Loucy (cell line): Measurements from ENCODE around the gene HES3.

Experiments
- H2AFZ ChIP-seq: fragments of 200-600 bp; sonication (generic); 2 replicates; pipeline ENCODE4 v1.6.0; 2016; ENCODE audit warnings: antibody characterized with exemption, mild to moderate bottlenecking, low read length, moderate library complexity
- H3F3A ChIP-seq: fragments of 200-600 bp; 2 replicates; pipeline ENCODE4 v1.6.0; 2016; ENCODE audit warnings: antibody characterized with exemption, low read depth, mild to moderate bottlenecking
- H3K27me3 ChIP-seq: fragments of 200-600 bp; sonication (generic); 2 replicates; pipeline ENCODE4 v1.6.1; 2014; ENCODE audit warnings: low read length, mild to moderate bottlenecking; ENCODE audit not compliant: insufficient read depth, poor library complexity, severe bottlenecking
- H3K36me3 ChIP-seq: fragments of 200-600 bp; sonication (generic); 2 replicates; pipeline ENCODE4 v1.6.1; 2016; ENCODE audit warnings: low read length; ENCODE audit not compliant: insufficient read depth
- H3K4me1 ChIP-seq: fragments of 200-600 bp; sonication (generic); 2 replicates; pipeline ENCODE4 v1.5.1; 2014; ENCODE audit warnings: low read length, mild to moderate bottlenecking; ENCODE audit not compliant: insufficient read depth, poor library complexity, severe bottlenecking
- H3K4me2 ChIP-seq: fragments of 200-600 bp; sonication (generic); 2 replicates; pipeline ENCODE4 v1.6.0; 2014; ENCODE audit warnings: antibody characterized with exemption, low read length, low read depth, mild to moderate bottlenecking; ENCODE audit not compliant: poor library complexity, severe bottlenecking
- H3K4me3 ChIP-seq: fragments of 200-600 bp; sonication (generic); 2 replicates; pipeline ENCODE4 v1.5.1; 2014; ENCODE audit warnings: low read length, mild to moderate bottlenecking, mixed read lengths; ENCODE audit not compliant: poor library complexity, severe bottlenecking
- H3K79me2 ChIP-seq: fragments of 200-600 bp; sonication (generic); 2 replicates; pipeline ENCODE4 v1.6.1; 2014; ENCODE audit warnings: low read length; ENCODE audit not compliant: insufficient read depth
- H3K9ac ChIP-seq: fragments of 200-600 bp; sonication (generic); 2 replicates; pipeline ENCODE4 v1.6.0; 2014; ENCODE audit warnings: mild to moderate bottlenecking, low read depth, low read length, moderate library complexity; ENCODE audit not compliant: poor library complexity, severe bottlenecking
- H3K9me2 ChIP-seq: fragments of 200-600 bp; sonication (generic); replicated peaks from 2 replicates; pipeline ENCODE4 v1.6.1; 2016; ENCODE audit warnings: low read depth, low read length, mixed read lengths
- H3K9me3 ChIP-seq: fragments of 200-600 bp; sonication (generic); 2 replicates; pipeline ENCODE4 v1.6.1; 2014; ENCODE audit warnings: mild to moderate bottlenecking, antibody characterized with exemption, low read length, low read depth; ENCODE audit not compliant: insufficient read depth
- H4K20me1 ChIP-seq: fragments of 200-600 bp; sonication (generic); 2 replicates; pipeline ENCODE4 v1.6.0; 2014; ENCODE audit warnings: antibody characterized with exemption, low read length, mild to moderate bottlenecking; ENCODE audit not compliant: insufficient read depth, poor library complexity, severe bottlenecking
- EZH2phosphoT487 ChIP-seq: fragments of 200-600 bp; IDR thresholded peaks from 2 replicates; pipeline ENCODE4 v1.6.1; 2018; ENCODE audit warnings: antibody characterized with exemption, mild to moderate bottlenecking, moderate library complexity, borderline replicate concordance
- TF ChIP-seq, protein P1 (sequence below): fragments of 200-600 bp; sonication (generic); conservative IDR thresholded peaks from 2 replicates; pipeline ENCODE4 v1.5.1; 2014; ENCODE audit warnings: mild to moderate bottlenecking, antibody characterized with exemption, low read length

The HES3 gene

DNA sequence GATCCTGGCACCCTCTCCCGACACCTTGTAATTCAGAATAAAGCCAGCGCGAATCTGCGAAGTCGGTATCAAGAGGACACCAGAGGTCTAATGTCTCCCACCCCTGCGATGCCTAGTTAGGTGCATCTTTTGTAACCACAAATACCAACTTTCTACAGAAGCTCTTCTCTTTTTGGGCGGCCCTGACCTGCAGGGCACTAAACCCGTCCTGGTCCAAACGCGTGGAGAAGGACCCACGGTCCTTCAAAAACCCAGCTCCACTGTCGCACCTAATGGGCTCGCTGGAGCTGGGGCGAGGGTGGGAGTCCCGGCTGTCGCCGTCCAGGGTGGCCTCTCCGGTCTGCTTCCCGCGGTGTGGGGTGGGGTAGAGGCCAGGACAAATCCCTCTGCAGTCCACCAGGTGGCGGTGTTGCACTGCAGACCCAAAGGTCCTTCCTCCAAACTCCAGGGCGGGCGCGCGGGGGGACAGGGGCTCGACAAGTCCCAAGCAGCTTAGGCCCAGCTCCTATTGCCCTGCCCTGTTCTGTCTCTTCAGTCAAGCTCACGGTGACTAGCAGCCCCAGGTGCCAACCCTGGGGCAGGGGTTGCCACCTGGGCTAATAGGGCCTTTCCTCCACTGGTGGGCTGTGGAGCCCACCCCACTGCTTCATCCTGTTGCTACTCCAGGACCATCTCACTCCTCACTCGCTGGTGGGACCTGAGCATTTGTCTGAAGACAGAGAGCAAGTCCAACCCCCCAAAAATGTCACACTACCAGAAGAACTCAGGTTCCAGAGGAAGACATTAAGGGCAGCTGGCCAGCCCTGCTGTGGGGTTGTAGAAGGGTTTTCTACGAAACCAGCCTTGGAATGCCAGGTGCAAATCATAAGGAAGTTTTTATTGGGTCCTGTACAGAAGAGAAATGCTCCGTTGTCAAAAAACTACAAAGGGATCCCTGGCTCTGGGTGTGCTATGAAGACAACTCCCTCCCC, 2.8 kb downstream of the HES3 start:
- no peak for TF ChIP-seq EZH2phosphoT487
- TF ChIP-seq, protein P1, sequence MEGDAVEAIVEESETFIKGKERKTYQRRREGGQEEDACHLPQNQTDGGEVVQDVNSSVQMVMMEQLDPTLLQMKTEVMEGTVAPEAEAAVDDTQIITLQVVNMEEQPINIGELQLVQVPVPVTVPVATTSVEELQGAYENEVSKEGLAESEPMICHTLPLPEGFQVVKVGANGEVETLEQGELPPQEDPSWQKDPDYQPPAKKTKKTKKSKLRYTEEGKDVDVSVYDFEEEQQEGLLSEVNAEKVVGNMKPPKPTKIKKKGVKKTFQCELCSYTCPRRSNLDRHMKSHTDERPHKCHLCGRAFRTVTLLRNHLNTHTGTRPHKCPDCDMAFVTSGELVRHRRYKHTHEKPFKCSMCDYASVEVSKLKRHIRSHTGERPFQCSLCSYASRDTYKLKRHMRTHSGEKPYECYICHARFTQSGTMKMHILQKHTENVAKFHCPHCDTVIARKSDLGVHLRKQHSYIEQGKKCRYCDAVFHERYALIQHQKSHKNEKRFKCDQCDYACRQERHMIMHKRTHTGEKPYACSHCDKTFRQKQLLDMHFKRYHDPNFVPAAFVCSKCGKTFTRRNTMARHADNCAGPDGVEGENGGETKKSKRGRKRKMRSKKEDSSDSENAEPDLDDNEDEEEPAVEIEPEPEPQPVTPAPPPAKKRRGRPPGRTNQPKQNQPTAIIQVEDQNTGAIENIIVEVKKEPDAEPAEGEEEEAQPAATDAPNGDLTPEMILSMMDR = peak; percentile 87

DNA sequence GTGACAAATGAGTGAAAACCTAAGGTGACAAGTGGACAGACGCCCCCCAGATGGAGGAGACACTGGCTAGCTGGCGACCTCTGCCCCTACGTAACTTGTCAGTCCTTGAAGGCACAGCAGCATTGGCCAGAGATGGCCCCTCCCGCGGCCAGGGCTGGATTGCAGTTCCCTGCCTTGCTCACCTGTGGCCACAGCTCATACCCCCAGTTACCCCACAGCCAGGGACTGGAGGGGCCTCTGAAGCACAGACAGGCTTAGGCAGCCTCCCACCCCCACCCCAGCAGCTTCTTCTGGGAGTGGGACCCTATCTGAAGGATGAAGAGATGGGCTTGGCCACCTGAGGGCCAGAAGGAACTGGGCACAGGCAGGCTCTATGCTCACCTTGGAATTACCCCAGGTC, 3.7 kb downstream of the HES3 start:
- no peaks in the 10 kb centered on the region for H3F3A ChIP-seq
- H3K27me3 ChIP-seq = no peaks in the 10 kb centered on the region
- H2AFZ ChIP-seq = no peak overlapping the region
- no peak for TF ChIP-seq EZH2phosphoT487
- TF ChIP-seq, protein P1 = no peak
- no peaks in the 10 kb centered on the region for H3K9me2 ChIP-seq
- H3K9ac ChIP-seq = no peak overlapping the region
- no peaks in the 10 kb centered on the region for H4K20me1 ChIP-seq
- H3K9me3 ChIP-seq = no peaks in the 10 kb centered on the region
- H3K79me2 ChIP-seq = no peaks in the 10 kb centered on the region
- no peaks in the 10 kb centered on the region for H3K36me3 ChIP-seq
- no peaks in the 10 kb centered on the region for H3K4me1 ChIP-seq
- H3K4me2 ChIP-seq = no peak overlapping the region
- H3K4me3 ChIP-seq = no peak overlapping the region

More for the DNA sequence above, 2.8 kb downstream of the HES3 start:
- no peaks in the 10 kb centered on the region for H3K79me2 ChIP-seq
- no peak overlapping the region for H3K4me2 ChIP-seq
- H3K27me3 ChIP-seq = no peaks in the 10 kb centered on the region
- no peaks in the 10 kb centered on the region for H3K4me1 ChIP-seq
- no peaks in the 10 kb centered on the region for H3K36me3 ChIP-seq
- H3K9me3 ChIP-seq = no peaks in the 10 kb centered on the region
- no peaks in the 10 kb centered on the region for H3F3A ChIP-seq
- H2AFZ ChIP-seq = no peak overlapping the region
- H3K4me3 ChIP-seq = no peak overlapping the region
- H3K9me2 ChIP-seq = no peaks in the 10 kb centered on the region
- H3K9ac ChIP-seq = no peak overlapping the region
- H4K20me1 ChIP-seq = no peaks in the 10 kb centered on the region

DNA sequence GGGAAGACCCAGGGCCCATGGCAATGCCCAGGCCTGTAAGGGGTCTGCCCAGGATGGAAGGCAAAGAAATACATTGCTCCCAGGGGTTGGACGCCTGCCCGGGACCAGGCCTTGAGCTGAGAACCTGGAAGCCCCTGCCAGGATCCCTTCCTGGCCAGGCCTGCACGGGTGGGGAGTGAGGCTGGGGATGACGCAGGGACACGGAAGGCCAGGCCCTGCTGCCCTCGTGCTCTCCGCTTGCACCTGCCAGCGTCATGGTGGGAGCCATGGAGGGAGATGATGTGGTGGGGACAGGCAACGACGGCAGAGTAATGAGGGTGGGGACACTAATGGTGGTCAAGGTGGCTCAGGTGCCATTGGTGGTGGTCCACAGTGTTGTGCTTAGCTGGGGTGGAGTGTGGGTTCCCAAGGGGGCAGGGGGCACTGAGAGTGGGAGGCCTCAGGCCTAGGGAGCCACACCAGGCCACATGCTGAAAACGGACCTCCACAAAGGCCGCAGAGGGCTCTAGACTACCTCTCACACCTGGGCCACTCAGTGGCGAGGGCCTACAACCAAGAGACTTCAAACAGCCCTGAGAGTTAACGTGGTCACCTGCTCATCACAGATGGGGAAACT, 4.3 kb downstream of the HES3 start:
- H3K9me2 ChIP-seq = no peaks in the 10 kb centered on the region
- no peaks in the 10 kb centered on the region for H3K36me3 ChIP-seq
- no peaks in the 10 kb centered on the region for H3F3A ChIP-seq
- no peaks in the 10 kb centered on the region for H3K79me2 ChIP-seq
- H3K4me3 ChIP-seq = no peak overlapping the region
- H3K9me3 ChIP-seq = no peaks in the 10 kb centered on the region
- H3K4me1 ChIP-seq = no peaks in the 10 kb centered on the region
- TF ChIP-seq, protein P1 = no peak
- no peak for TF ChIP-seq EZH2phosphoT487
- no peaks in the 10 kb centered on the region for H3K27me3 ChIP-seq
- H4K20me1 ChIP-seq = no peaks in the 10 kb centered on the region
- no peak overlapping the region for H2AFZ ChIP-seq
- no peak overlapping the region for H3K4me2 ChIP-seq
- no peak overlapping the region for H3K9ac ChIP-seq
